ENCODE measurements around the gene KIRREL3.

DNA sequence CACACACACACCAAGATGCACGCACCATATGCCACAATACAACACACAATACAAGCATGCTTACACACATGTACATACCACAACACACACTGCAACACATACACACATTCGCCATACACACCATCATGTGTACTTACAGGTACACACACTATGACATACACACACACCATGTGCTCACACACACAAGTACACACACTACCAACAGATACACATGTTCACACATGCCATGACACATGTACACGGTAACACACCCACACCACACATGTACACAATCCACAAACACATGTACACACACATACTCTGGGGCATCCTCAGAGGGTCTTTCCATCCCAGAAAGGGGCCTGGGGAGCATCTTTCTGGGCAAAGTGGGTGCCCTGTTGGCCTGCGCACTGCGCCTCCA, 562.8 kb downstream of the KIRREL3 start:
- no peak for TF ChIP-seq CBX5 (IDR thresholded peaks at IDR 0.05; ENCODE audit: low read depth, low read length)
- TF ChIP-seq CHD2 (IDR thresholded peaks at IDR 0.05; ENCODE audit: low read length): no peak
- TF ChIP-seq POLR2AphosphoS5 (IDR thresholded peaks at IDR 0.05; ENCODE audit: low read depth, low read length): no peak
- TF ChIP-seq POLR2A (IDR thresholded peaks at IDR 0.05; ENCODE audit: control extremely low read depth in 1 of 2, low read depth in 2 of 2, low read length in 2 of 2): no peak
- TF ChIP-seq MAX (IDR thresholded peaks at IDR 0.05): no peak
- no peak for TF ChIP-seq CTCF (IDR thresholded peaks at IDR 0.05; ENCODE audit: control extremely low read depth in 1 of 3, insufficient read depth in 1 of 3, low read depth in 1 of 3, low read length in 3 of 3)
- no peak for TF ChIP-seq YY1 (IDR thresholded peaks at IDR 0.05; ENCODE audit: low read depth, low read length)
- TF ChIP-seq EZH2 (IDR thresholded peaks at IDR 0.05; ENCODE audit: low read depth, low read length, severe bottlenecking): no peak

All from H1 (cell line).